ENCODE results near the gene CALHM4. TPM values are rescaled to one million over a fixed set of nuclear protein-coding genes. Genes with fewer than 3 reads are reported as not detected.

CALHM4 gene
- total and polyA plus RNA-seq, 2 experiments from 2014 or later: not detected

GRCh38 chr6:116580198-116580597 lies 26.6 kb downstream of the CALHM4 start (continued):
- TF ChIP-seq ETS1 (IDR thresholded peaks at IDR 0.05): no peak
- TF ChIP-seq POLR2AphosphoS5 (IDR thresholded peaks at IDR 0.05; ENCODE audit: low read depth): no peak

- H3K27me3 ChIP-seq (ENCODE audit: insufficient read depth): no peaks in the 10 kb centered on the region
- H3K9me2 ChIP-seq (ENCODE audit: insufficient read depth): no peaks in the 10 kb centered on the region
- Mint-ChIP-seq H3K36me3 (ENCODE audit: low read depth) (peaks cover 10% of the 10 kb centered on the region), H3K4me1 (no peaks in the 10 kb centered on the region), H3K4me3 (no peak overlapping the region), H3K9me3 (no peaks in the 10 kb centered on the region), H3K27ac (no peak overlapping the region), H3K27me3 (ENCODE audit: insufficient read depth, low read depth, poor library complexity) (no peaks in the 10 kb centered on the region)
- no peak overlapping the region for H3K4me2 ChIP-seq
- H2AFZ ChIP-seq: no peak overlapping the region
- H3F3A ChIP-seq (replicated peaks; ENCODE audit: low read depth): no peaks in the 10 kb centered on the region
- no peaks in the 10 kb centered on the region; the same call in 1 of the 2 replicates for H3K36me3 ChIP-seq (ENCODE audit: insufficient read depth)
- ATAC-seq (no peak), DNase-seq (ENCODE audit: low spot score) (no peak)
- H3K27ac ChIP-seq (ENCODE audit: low read depth): no peak overlapping the region
- no peaks in the 10 kb centered on the region for H4K20me1 ChIP-seq (replicated peaks; ENCODE audit: insufficient read depth)
- TF ChIP-seq POLR2AphosphoS5 (IDR thresholded peaks at IDR 0.05; ENCODE audit: low read depth) (no peak), ZNF114 (CRISPR knock-in tag; IDR thresholded peaks at IDR 0.05) (no peak)
- no peaks in the 10 kb centered on the region for H3K4me1 ChIP-seq (ENCODE audit: insufficient read depth)
- H3K4me3 ChIP-seq: no peak overlapping the region
- H3K79me2 ChIP-seq (replicated peaks; ENCODE audit: insufficient read depth): no peaks in the 10 kb centered on the region
These were observed 32.7 kb downstream of the CALHM4 start for GRCh38 chr6:116586276-116586675.

- ATAC-seq (no peak), DNase-seq (ENCODE audit: low spot score) (no peak)
- no peak for TF ChIP-seq CREB1 (CRISPR knock-in tag; IDR thresholded peaks at IDR 0.05; ENCODE audit: low read depth)
- H3K4me3 Mint-ChIP-seq: no peak overlapping the region
- Histone ChIP-seq H3K27ac (ENCODE audit: low read depth) (no peak overlapping the region), H3K36me3 (ENCODE audit: insufficient read depth) (no peaks in the 10 kb centered on the region; the same call in 1 of the 2 replicates), H3K4me3 (no peak overlapping the region), H3K4me1 (ENCODE audit: insufficient read depth) (no peaks in the 10 kb centered on the region), H3K27me3 (ENCODE audit: insufficient read depth) (no peaks in the 10 kb centered on the region), H3K79me2 (replicated peaks; ENCODE audit: insufficient read depth) (no peaks in the 10 kb centered on the region), H3F3A (replicated peaks; ENCODE audit: low read depth) (no peaks in the 10 kb centered on the region), H3K9me2 (ENCODE audit: insufficient read depth) (no peaks in the 10 kb centered on the region), H4K20me1 (replicated peaks; ENCODE audit: insufficient read depth) (no peaks in the 10 kb centered on the region), H3K4me2 (no peak overlapping the region), H2AFZ (no peak overlapping the region)
- no peak overlapping the region for H3K27ac Mint-ChIP-seq
- no peaks in the 10 kb centered on the region for H3K4me1 Mint-ChIP-seq
- H3K36me3 Mint-ChIP-seq (ENCODE audit: low read depth): peaks cover 13% of the 10 kb centered on the region
- H3K9me3 Mint-ChIP-seq: no peaks in the 10 kb centered on the region
- no peaks in the 10 kb centered on the region for H3K27me3 Mint-ChIP-seq (ENCODE audit: insufficient read depth, low read depth, poor library complexity)
These were observed 33.2 kb downstream of the CALHM4 start for GRCh38 chr6:116586738-116587137.

GRCh38 chr6:116595247-116595646 lies 41.7 kb downstream of the CALHM4 start:
- H3K36me3 ChIP-seq (ENCODE audit: insufficient read depth): peaks cover 6% of the 10 kb centered on the region; the same call in 1 of the 2 replicates
- Mint-ChIP-seq H3K4me1 (no peaks in the 10 kb centered on the region), H3K27me3 (ENCODE audit: insufficient read depth, low read depth, poor library complexity) (no peaks in the 10 kb centered on the region), H3K4me3 (no peak overlapping the region), H3K9me3 (no peaks in the 10 kb centered on the region), H3K27ac (no peak overlapping the region), H3K36me3 (ENCODE audit: low read depth) (peaks cover 29% of the 10 kb centered on the region; the same call in 2 of the 3 replicates)
- H3K4me2 ChIP-seq: no peak overlapping the region
- H3K27ac ChIP-seq (ENCODE audit: low read depth): no peak overlapping the region
- H3K4me3 ChIP-seq: no peak overlapping the region
- no peaks in the 10 kb centered on the region for H3K4me1 ChIP-seq (ENCODE audit: insufficient read depth)
- no peaks in the 10 kb centered on the region; the same call in 1 of the 2 replicates for H4K20me1 ChIP-seq (replicated peaks; ENCODE audit: insufficient read depth)
- H3K79me2 ChIP-seq (replicated peaks; ENCODE audit: insufficient read depth): no peaks in the 10 kb centered on the region
- H3F3A ChIP-seq (replicated peaks; ENCODE audit: low read depth): no peaks in the 10 kb centered on the region
- H3K9me2 ChIP-seq (ENCODE audit: insufficient read depth): no peaks in the 10 kb centered on the region
- DNase-seq (ENCODE audit: low spot score) (no peak), ATAC-seq (no peak)
- no peaks in the 10 kb centered on the region for H3K27me3 ChIP-seq (ENCODE audit: insufficient read depth)
- H2AFZ ChIP-seq: no peak overlapping the region
- no peak for TF ChIP-seq POLR2AphosphoS5 (IDR thresholded peaks at IDR 0.05; ENCODE audit: low read depth)
- no peak for TF ChIP-seq ETS1 (IDR thresholded peaks at IDR 0.05)
- no peak for TF ChIP-seq REST (IDR thresholded peaks at IDR 0.05; ENCODE audit: unreplicated experiment)
- TF ChIP-seq NANOG (IDR thresholded peaks at IDR 0.05; ENCODE audit: borderline replicate concordance): no peak

Measured in GM23338 (cell line).